Suprapubic skin (tissue), 4 donors: ENCODE measurements around the gene MAN2B1. TPM values are rescaled to one million over a fixed set of nuclear protein-coding genes. Genes with fewer than 3 reads are reported as not detected.
"Not testable (repeated sequence)": the region's sequence is repeated elsewhere in the genome, so short reads cannot be mapped to it uniquely, and the experiment has no call there.

Experiments used
- DNase-seq, 2 donors: peaks; one replicate each; pipeline ENCODE4 v3.0.0-alpha.2; 2019; ENCODE audit warnings: low spot score in 2 of 2
- H3K27ac ChIP-seq: fragments of 200-600 bp; sonication (generic); one replicate; pipeline ENCODE4 v1.5.1; 2019
- H3K27me3 ChIP-seq: fragments of 200-600 bp; sonication (generic); one replicate; pipeline ENCODE4 v1.5.1; 2019
- H3K36me3 ChIP-seq: fragments of 200-600 bp; sonication (generic); one replicate; pipeline ENCODE4 v1.5.1; 2019
- H3K4me1 ChIP-seq: fragments of 200-600 bp; sonication (generic); one replicate; pipeline ENCODE4 v1.5.1; 2019
- H3K4me3 ChIP-seq: fragments of 200-600 bp; sonication (generic); one replicate; pipeline ENCODE4 v1.5.1; 2019; ENCODE audit warnings: mild to moderate bottlenecking
- H3K9me3 ChIP-seq: fragments of 200-600 bp; sonication (generic); one replicate; pipeline ENCODE4 v1.5.1; 2019
- EP300 ChIP-seq: sonication (generic); formaldehyde crosslinking; IDR thresholded peaks from one replicate; pipeline ENCODE4 v1.6.1; 2017; ENCODE audit warnings: antibody characterized with exemption
- POLR2A ChIP-seq, 2 donors: fragments of 450-650 bp; IDR thresholded peaks; one replicate each; pipeline ENCODE4 v1.6.1; 2017; ENCODE audit warnings: antibody characterized with exemption in 2 of 2, mild to moderate bottlenecking in 2 of 2, moderate library complexity in 2 of 2
- POLR2AphosphoS5 ChIP-seq, 3 donors: sonication (generic); formaldehyde crosslinking; IDR thresholded peaks; one replicate each; pipeline ENCODE4 v1.6.1; 2017; ENCODE audit warnings: antibody characterized with exemption in 3 of 3
- WGBS: methylation state at CpG from one replicate; pipeline ENCODE4 v1.1.5; 2018; 5-methylcytosine and 5-hydroxymethylcytosine counted together
- total RNA-seq, 4 donors: library from RNA; depleted of rRNA; stranded (reverse); fragments of >200 nt; gene quantifications; one replicate each; pipeline ENCODE4 v1.1.0, GENCODE V29; 2016
- TF ChIP-seq, protein P1 (sequence below), 2 donors: fragments of 200-600 bp in 1 of 2; fragments of 450-650 bp in 1 of 2; sonication (generic) in 1 of 2; IDR thresholded peaks; one replicate each; pipeline ENCODE4 v1.5.1; 2016 to 2019; ENCODE audit warnings: antibody characterized with exemption in 2 of 2, mild to moderate bottlenecking in 1 of 2, moderate library complexity in 1 of 2

The MAN2B1 gene
- total RNA-seq, 4 donors from 2014 or later: 42.6 to 94.1 (median 78.9) TPM

DNA sequence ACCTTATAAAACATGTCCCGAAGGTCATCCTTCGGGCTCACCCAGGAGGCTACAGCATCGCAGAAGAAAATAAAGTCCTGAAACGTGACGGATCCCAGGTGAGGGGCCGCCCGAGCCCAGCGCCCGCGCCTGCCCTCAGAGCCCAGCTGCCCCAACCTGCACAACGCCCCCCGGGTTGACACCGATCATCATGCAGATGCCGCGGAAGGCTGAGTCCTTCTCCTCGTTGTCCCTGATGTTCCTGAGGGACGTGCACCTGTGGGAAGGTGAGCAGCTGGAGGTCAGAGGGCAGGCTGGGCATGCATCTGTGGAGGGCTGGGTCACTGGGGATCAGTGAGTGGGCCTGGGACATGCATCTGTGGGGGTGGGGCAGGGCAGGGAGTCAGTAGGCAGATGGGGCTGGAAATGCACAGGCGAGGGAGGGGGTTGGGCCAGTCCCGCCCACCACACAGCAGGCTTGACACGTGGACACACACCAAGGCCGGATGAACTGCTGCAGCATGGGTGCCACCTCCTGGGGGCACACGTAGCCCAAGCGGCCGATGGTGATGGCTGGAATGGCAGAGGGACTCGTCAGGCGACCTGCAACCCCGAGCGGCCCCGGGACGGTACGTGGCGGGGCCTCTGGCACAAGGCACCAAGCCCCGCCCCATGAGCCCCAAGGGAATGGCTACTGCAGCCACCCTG lies 35.2 kb upstream of the MAN2B1 start:
- Histone ChIP-seq H3K36me3 (peaks cover 76% of the 10 kb centered on the region), H3K4me1 (peaks cover 6% of the 10 kb centered on the region), H3K27me3 (no peaks in the 10 kb centered on the region), H3K27ac (no peak overlapping the region), H3K9me3 (no peaks in the 10 kb centered on the region), H3K4me3 (no peak overlapping the region)
- WGBS: 84% methylated on average over 22 of the region's 33 CpGs
- peak in 1 of 2 donors; percentile 61 for DNase-seq
- TF ChIP-seq POLR2A (IDR thresholded peaks at IDR 0.05): no peak

DNA sequence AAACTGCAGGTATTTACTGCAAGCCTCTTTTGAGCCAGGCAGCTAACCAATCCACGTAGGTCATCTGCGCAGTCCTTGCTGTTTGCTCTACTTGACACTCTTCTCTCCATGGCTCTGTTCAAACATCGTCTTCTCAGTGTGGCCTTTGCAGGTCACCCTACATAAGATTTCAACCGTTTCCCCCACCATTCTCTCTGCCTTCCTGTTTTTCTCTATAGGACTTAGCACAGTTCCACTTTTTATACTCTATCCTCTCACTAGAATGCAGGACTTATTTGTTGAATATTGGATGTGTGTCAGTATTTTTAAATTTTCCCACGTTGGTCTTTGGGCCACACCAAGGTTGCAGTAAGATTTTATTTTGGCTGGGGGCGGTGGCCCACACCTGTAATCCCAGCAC lies 31.6 kb upstream of the MAN2B1 start:
- no peak for TF ChIP-seq POLR2A (IDR thresholded peaks at IDR 0.05)
- TF ChIP-seq POLR2AphosphoS5 (IDR thresholded peaks at IDR 0.05): no peak
- TF ChIP-seq, protein P1, sequence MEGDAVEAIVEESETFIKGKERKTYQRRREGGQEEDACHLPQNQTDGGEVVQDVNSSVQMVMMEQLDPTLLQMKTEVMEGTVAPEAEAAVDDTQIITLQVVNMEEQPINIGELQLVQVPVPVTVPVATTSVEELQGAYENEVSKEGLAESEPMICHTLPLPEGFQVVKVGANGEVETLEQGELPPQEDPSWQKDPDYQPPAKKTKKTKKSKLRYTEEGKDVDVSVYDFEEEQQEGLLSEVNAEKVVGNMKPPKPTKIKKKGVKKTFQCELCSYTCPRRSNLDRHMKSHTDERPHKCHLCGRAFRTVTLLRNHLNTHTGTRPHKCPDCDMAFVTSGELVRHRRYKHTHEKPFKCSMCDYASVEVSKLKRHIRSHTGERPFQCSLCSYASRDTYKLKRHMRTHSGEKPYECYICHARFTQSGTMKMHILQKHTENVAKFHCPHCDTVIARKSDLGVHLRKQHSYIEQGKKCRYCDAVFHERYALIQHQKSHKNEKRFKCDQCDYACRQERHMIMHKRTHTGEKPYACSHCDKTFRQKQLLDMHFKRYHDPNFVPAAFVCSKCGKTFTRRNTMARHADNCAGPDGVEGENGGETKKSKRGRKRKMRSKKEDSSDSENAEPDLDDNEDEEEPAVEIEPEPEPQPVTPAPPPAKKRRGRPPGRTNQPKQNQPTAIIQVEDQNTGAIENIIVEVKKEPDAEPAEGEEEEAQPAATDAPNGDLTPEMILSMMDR (IDR thresholded peaks at IDR 0.05): no peak
- TF ChIP-seq EP300: no peak
- 83% methylated on average over 6 of the region's 6 CpGs for WGBS
- Histone ChIP-seq H3K4me3 (no peak overlapping the region), H3K27ac (no peak overlapping the region), H3K36me3 (peaks cover 40% of the 10 kb centered on the region), H3K9me3 (no peaks in the 10 kb centered on the region), H3K4me1 (peaks cover 22% of the 10 kb centered on the region), H3K27me3 (no peaks in the 10 kb centered on the region)
- no peak for DNase-seq

DNA sequence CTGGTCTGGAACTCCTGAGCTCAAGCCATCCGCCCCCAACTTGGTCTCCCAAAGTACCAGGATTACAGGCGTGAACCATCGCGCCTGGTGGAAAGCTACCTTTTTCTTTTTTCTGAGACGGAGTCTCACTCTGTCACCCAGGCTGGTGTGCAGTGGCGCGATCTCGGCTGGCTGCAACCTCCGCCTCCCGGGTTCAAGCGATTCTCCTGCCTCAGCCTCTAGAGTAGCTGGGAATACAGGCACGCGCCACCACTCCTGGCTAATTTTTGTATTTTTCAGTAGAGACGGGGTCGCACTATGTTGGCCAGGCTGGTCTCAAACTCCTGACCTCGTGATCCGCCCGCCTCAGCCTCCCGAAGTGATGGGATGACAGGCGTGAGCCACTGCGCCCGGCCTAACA lies 30.9 kb upstream of the MAN2B1 start:
- H3K27me3 ChIP-seq, H3K27ac ChIP-seq, H3K9me3 ChIP-seq, DNase-seq: not testable (repeated sequence)
- Histone ChIP-seq H3K36me3 (peaks cover 33% of the 10 kb centered on the region), H3K4me1 (peaks cover 22% of the 10 kb centered on the region), H3K4me3 (peak overlapping the region; percentile 81)
- WGBS: 95% methylated on average over 22 of the region's 22 CpGs

DNA sequence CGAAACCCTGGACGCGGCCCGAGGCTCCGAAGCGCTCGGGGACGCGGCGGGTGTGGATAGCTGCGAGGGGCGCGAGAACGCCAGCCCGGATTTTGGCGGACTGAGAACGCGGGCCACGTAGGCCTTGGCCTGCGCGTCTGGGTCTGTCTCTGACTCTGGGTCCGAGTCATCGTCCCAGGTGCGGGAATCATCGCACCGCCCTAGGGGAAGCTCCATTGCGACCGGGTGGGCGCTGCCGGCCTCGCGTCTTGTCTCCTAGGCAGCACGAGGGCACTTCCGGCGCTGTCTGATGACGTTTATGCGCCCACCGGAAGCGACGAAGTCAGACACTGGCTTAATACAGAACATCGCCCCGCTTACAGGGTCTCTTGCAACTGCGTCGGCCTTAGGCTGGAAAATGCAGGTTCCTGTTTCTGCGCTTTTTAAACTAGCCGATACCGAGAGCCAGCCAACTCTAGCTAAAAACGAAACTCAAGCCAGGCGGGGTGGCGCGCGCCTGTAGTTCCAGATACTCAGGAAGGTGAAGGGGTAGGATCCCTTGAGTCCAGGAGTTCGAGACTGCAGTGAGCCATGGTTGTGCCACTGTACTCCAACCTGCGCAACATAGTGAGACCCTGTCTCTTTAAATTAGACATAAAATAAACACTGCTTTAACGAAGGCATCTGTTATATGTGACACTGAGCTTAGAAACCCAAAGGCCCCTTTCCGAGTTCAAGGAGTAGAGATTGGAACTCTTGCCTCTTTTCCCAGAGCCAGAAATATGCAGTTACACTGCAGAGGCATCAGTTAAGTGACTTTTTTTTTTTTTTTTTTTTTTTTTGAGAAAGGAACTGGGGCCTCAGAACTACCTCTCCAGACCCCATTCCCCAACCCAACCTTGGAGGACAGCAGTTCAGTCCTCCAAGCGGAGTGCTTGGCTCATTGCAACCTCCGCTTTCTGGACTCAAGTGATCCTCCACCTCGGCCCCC lies 30.1 kb upstream of the MAN2B1 start, which contains the start of gene FBXW9:
FBXW9 (minus strand) TSS at position 266 of the 970 bp plus-strand sequence; CDS start at position 216, 50 bp downstream.
- H3K4me1 ChIP-seq: peaks cover 22% of the 10 kb centered on the region
- peak within 1 kb of the TSS; percentile 81 for H3K4me3 ChIP-seq
- H3K27me3 ChIP-seq: no peaks in the 10 kb centered on the region
- peak within 1 kb of the TSS; percentile 82 for H3K27ac ChIP-seq
- TF ChIP-seq POLR2A (IDR thresholded peaks at IDR 0.05): peak in 1 of 2 donors; percentile 33
- TF ChIP-seq POLR2AphosphoS5 (IDR thresholded peaks at IDR 0.05): peak; percentile 35 to 95 (median 94)
- TF ChIP-seq, protein P1 (IDR thresholded peaks at IDR 0.05): no peak
- no peak for TF ChIP-seq EP300
- 29% methylated on average over 12 of the region's 59 CpGs for WGBS
- H3K9me3 ChIP-seq: no peaks in the 10 kb centered on the region
- peak; percentile 98 to 99 for DNase-seq
- peaks cover 26% of the 10 kb centered on the region for H3K36me3 ChIP-seq

DNA sequence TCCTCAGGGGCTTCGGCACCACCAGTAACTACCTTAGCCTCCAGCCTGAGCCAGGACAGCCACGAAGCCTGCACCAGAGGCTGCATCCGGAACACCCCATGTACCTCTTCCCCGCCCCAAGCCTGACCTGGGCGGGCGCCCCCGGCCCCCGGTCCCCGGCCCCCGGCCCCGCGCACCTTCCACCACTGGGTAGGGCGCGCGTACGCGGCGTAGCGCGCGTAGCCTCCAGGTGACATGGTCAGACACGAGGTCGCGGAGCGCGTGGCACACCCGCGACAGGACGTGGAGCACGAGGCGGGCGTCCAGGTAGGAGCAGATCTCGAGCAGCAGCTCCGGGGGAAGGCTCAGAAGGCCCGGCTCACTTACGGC lies 29.4 kb upstream of the MAN2B1 start:
- Histone ChIP-seq H3K27ac (peak overlapping the region; percentile 82), H3K36me3 (peaks cover 23% of the 10 kb centered on the region)

More for the DNA sequence above, 29.4 kb upstream of the MAN2B1 start:
- TF ChIP-seq, protein P1 (IDR thresholded peaks at IDR 0.05): no peak
- TF ChIP-seq EP300: no peak
- TF ChIP-seq POLR2A (IDR thresholded peaks at IDR 0.05): no peak
- no peak for TF ChIP-seq POLR2AphosphoS5 (IDR thresholded peaks at IDR 0.05)
- no peak for DNase-seq
- 4% methylated on average over 5 of the region's 36 CpGs for WGBS
- H3K4me1 ChIP-seq: peaks cover 22% of the 10 kb centered on the region
- no peaks in the 10 kb centered on the region for H3K27me3 ChIP-seq
- peak overlapping the region; percentile 81 for H3K4me3 ChIP-seq
- no peaks in the 10 kb centered on the region for H3K9me3 ChIP-seq
